ENCODE measurements around the gene LONRF3. TPM values are rescaled to one million over a fixed set of nuclear protein-coding genes. Genes with fewer than 3 reads are reported as not detected.

Gene LONRF3
- total RNA-seq, 6 experiments from 2014 or later, result 6.2 to 13.5 (median 9.4) TPM

GRCh38 chrX:119036107-119037029, 62.0 kb downstream of the LONRF3 start:
- Histone ChIP-seq H3K9me3 (no peaks in the 10 kb centered on the region), H3K36me3 (no peaks in the 10 kb centered on the region), H3K27me3 (no peaks in the 10 kb centered on the region), H3K27ac (no peak overlapping the region), H3K4me3 (no peak overlapping the region), H3K4me1 (no peaks in the 10 kb centered on the region)
- 60% methylated on average over 2 of the region's 4 CpGs for WGBS (ENCODE audit: insufficient coverage, low coverage, low lambda C conversion rate, missing lambda C conversion rate)
- DNase-seq (no peak), ATAC-seq (no peak)
- TF ChIP-seq, protein P1, sequence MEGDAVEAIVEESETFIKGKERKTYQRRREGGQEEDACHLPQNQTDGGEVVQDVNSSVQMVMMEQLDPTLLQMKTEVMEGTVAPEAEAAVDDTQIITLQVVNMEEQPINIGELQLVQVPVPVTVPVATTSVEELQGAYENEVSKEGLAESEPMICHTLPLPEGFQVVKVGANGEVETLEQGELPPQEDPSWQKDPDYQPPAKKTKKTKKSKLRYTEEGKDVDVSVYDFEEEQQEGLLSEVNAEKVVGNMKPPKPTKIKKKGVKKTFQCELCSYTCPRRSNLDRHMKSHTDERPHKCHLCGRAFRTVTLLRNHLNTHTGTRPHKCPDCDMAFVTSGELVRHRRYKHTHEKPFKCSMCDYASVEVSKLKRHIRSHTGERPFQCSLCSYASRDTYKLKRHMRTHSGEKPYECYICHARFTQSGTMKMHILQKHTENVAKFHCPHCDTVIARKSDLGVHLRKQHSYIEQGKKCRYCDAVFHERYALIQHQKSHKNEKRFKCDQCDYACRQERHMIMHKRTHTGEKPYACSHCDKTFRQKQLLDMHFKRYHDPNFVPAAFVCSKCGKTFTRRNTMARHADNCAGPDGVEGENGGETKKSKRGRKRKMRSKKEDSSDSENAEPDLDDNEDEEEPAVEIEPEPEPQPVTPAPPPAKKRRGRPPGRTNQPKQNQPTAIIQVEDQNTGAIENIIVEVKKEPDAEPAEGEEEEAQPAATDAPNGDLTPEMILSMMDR (IDR thresholded peaks at IDR 0.05), result no peak
- TF ChIP-seq POLR2A (IDR thresholded peaks at IDR 0.05), result no peak
- intact Hi-C loops (cut with DNase I), result no loop called here

DNA sequence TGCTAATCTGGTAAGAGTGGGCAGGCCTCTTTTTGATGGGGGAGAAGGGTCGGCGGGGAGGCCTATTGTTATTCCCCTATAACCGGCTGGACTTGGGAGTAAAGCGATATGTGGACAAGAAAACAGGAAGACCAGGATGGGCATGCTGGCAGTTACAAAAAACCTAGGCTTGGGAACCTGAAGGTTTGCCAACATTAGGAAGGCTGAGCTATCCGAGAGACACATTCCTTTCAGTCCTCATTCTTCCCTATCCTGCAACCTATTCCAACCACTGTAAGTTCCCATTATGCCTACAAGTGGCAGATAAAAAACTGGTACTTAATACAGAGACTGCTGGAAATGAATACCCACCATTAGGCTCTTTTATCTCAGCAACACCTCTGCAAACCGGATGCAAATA, 66.0 kb downstream of the LONRF3 start:
- intact Hi-C loops (cut with DNase I), result loop anchor here in 1 of 2 donors (10.0 kb wide), 1 partner anchor 406 kb away; no protein-coding TSS in a partner anchor
- Histone ChIP-seq H3K4me1 (no peaks in the 10 kb centered on the region), H3K27me3 (no peaks in the 10 kb centered on the region), H3K36me3 (no peaks in the 10 kb centered on the region), H3K4me3 (no peak overlapping the region), H3K9me3 (no peaks in the 10 kb centered on the region), H3K27ac (no peak overlapping the region)
- no peak for DNase-seq
- TF ChIP-seq, protein P1 (IDR thresholded peaks at IDR 0.05), result no peak
- no peak for TF ChIP-seq POLR2A (IDR thresholded peaks at IDR 0.05)
- no peak for ATAC-seq
- WGBS (ENCODE audit: insufficient coverage, low coverage, low lambda C conversion rate, missing lambda C conversion rate), result 44% methylated on average over 4 of the region's 6 CpGs

DNA sequence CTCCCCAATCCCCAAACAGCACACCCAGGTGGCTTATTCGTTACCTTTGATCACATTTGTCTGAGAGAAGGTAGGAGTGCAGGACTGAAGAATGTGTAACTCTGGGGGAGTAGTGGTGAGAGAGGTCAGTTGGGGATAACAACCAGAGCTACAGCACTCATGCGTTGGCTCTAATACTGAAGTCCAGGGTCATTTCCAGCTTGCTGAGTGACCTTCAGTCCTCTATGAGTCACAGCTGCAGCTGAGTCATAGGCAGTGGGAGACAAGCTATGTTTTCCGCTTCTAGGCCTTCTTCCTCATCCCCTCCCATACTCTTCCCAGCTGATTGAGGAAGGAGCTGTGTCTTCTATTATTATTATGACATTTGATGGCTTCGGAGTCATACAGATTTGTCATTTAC, 66.8 kb downstream of the LONRF3 start:
- H3K27ac ChIP-seq, result no peak overlapping the region
- intact Hi-C loops (cut with DNase I), result loop anchor here in 1 of 2 donors (10.0 kb wide), 1 partner anchor 406 kb away; no protein-coding TSS in a partner anchor
- WGBS (ENCODE audit: insufficient coverage, low coverage, low lambda C conversion rate, missing lambda C conversion rate), result 33% methylated on average over 4 of the region's 4 CpGs

DNA sequence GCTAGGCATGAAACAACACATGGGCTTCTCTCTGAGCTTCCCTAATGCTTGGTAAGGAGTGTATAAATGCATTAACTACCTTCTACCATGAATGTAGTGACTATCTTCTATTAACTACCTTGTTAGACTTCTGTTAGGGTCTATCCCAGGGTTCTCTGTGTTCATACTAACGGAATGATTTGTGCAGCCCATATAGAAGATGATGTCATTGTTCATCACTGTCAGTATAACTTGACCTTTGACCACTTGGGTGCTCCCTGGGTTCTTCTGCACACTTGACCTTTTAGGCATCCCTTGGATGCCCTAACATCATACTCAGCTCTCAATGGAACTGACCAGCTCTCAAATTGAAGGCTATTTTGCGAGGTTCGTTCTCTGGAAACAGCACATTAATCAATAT, 67.6 kb downstream of the LONRF3 start:
- intact Hi-C loops (cut with DNase I), result loop anchor here in 1 of 2 donors (10.0 kb wide), 1 partner anchor 407 kb away; no protein-coding TSS in a partner anchor
- H3K27me3 ChIP-seq, result no peaks in the 10 kb centered on the region
- DNase-seq (no peak), ATAC-seq (peak in 1 of 4 donors; percentile 6)
- no peak overlapping the region for H3K4me3 ChIP-seq
- no peaks in the 10 kb centered on the region for H3K4me1 ChIP-seq
- no peak for TF ChIP-seq POLR2A (IDR thresholded peaks at IDR 0.05)
- TF ChIP-seq, protein P1 (IDR thresholded peaks at IDR 0.05), result no peak
- no peak overlapping the region for H3K27ac ChIP-seq
- no peaks in the 10 kb centered on the region for H3K9me3 ChIP-seq
- H3K36me3 ChIP-seq, result no peaks in the 10 kb centered on the region
- 56% methylated on average over 3 of the region's 3 CpGs for WGBS (ENCODE audit: insufficient coverage, low coverage, low lambda C conversion rate, missing lambda C conversion rate)

More for the DNA sequence above, 66.8 kb downstream of the LONRF3 start:
- no peaks in the 10 kb centered on the region for H3K36me3 ChIP-seq
- no peaks in the 10 kb centered on the region for H3K9me3 ChIP-seq
- ATAC-seq (peak; percentile 93 to 98 (median 94)), DNase-seq (peak in 2 of 3 donors; percentile 42 to 53)
- H3K4me1 ChIP-seq, result no peaks in the 10 kb centered on the region
- H3K27me3 ChIP-seq, result no peaks in the 10 kb centered on the region
- TF ChIP-seq, protein P1 (IDR thresholded peaks at IDR 0.05), result no peak
- TF ChIP-seq POLR2A (IDR thresholded peaks at IDR 0.05), result no peak
- no peak overlapping the region for H3K4me3 ChIP-seq

All from right lobe of liver (tissue), 6 donors.